ENCODE data around the gene CTBP1.

Gene CTBP1

GRCh38 chr4:1230971-1231636, 17.8 kb downstream of the CTBP1 start:
- Histone ChIP-seq H3K4me1 (ENCODE audit: control insufficient read depth, insufficient read depth, low read length) (peaks cover 23% of the 10 kb centered on the region), H3K9me3 (ENCODE audit: control insufficient read depth in 2 of 2, low read length in 2 of 2) (no peaks in the 10 kb centered on the region), H3K27ac (ENCODE audit: low read length) (no peak overlapping the region), H3K36me3 (ENCODE audit: control insufficient read depth in 2 of 2, insufficient read depth in 2 of 2, low read length in 2 of 2) (peaks cover 29 to 56% of the 10 kb centered on the region in 2 donors), H3K27me3 (ENCODE audit: control insufficient read depth in 1 of 2, insufficient read depth in 2 of 2, low read length in 2 of 2) (no peaks in the 10 kb centered on the region), H3K9ac (ENCODE audit: low read length in 2 of 2) (no peak overlapping the region), H3K4me3 (ENCODE audit: low read length in 2 of 2) (no peak overlapping the region)

DNA sequence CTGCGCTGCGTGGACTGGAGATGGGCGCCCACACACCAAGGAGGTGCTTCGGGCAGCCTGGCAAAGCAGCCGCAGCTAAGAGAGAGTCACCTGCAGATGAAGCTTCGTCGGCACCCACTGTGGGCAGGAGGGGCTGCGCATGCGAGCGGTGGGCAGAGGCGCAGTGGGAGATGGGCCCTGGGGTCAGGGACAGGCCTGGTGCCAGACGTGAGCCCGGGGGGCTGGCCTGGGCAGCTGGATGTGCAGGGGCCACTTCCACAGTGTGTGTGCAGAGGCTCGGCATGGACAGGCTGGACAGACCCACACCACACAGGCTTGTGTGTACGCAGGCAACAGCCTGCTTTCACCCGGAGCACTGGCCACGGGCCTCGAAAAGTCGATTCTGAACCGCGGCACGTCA, 18.6 kb downstream of the CTBP1 start:
- Histone ChIP-seq H3K9ac (ENCODE audit: low read length in 2 of 2) (no peak overlapping the region), H3K36me3 (ENCODE audit: control insufficient read depth in 2 of 2, insufficient read depth in 2 of 2, low read length in 2 of 2) (peaks cover 30 to 52% of the 10 kb centered on the region in 2 donors), H3K4me3 (ENCODE audit: low read length in 2 of 2) (no peak overlapping the region), H3K9me3 (ENCODE audit: control insufficient read depth in 2 of 2, low read length in 2 of 2) (no peaks in the 10 kb centered on the region), H3K27me3 (ENCODE audit: control insufficient read depth in 1 of 2, insufficient read depth in 2 of 2, low read length in 2 of 2) (no peaks in the 10 kb centered on the region), H3K4me1 (ENCODE audit: control insufficient read depth, insufficient read depth, low read length) (peaks cover 25% of the 10 kb centered on the region), H3K27ac (ENCODE audit: low read length) (no peak overlapping the region)

- no peak overlapping the region for H3K4me3 ChIP-seq (ENCODE audit: low read length in 2 of 2)
- no peaks in the 10 kb centered on the region for H3K9me3 ChIP-seq (ENCODE audit: control insufficient read depth in 2 of 2, low read length in 2 of 2)
- no peak overlapping the region for H3K27ac ChIP-seq (ENCODE audit: low read length)
- peaks cover 16% of the 10 kb centered on the region for H3K4me1 ChIP-seq (ENCODE audit: control insufficient read depth, insufficient read depth, low read length)
- no peak overlapping the region for H3K9ac ChIP-seq (ENCODE audit: low read length in 2 of 2)
- H3K27me3 ChIP-seq (ENCODE audit: control insufficient read depth in 1 of 2, insufficient read depth in 2 of 2, low read length in 2 of 2): no peaks in the 10 kb centered on the region
- H3K36me3 ChIP-seq (ENCODE audit: control insufficient read depth in 2 of 2, insufficient read depth in 2 of 2, low read length in 2 of 2): peaks cover 33 to 56% of the 10 kb centered on the region in 2 donors
These were observed 19.6 kb downstream of the CTBP1 start for GRCh38 chr4:1229117-1229849.

- H3K9me3 ChIP-seq (ENCODE audit: control insufficient read depth in 2 of 2, low read length in 2 of 2): no peaks in the 10 kb centered on the region
- no peak overlapping the region for H3K9ac ChIP-seq (ENCODE audit: low read length in 2 of 2)
- no peaks in the 10 kb centered on the region for H3K27me3 ChIP-seq (ENCODE audit: control insufficient read depth in 1 of 2, insufficient read depth in 2 of 2, low read length in 2 of 2)
- H3K4me3 ChIP-seq (ENCODE audit: low read length in 2 of 2): no peak overlapping the region
- H3K36me3 ChIP-seq (ENCODE audit: control insufficient read depth in 2 of 2, insufficient read depth in 2 of 2, low read length in 2 of 2): peaks cover 40 to 57% of the 10 kb centered on the region in 2 donors
- peaks cover 9% of the 10 kb centered on the region for H3K4me1 ChIP-seq (ENCODE audit: control insufficient read depth, insufficient read depth, low read length)
- H3K27ac ChIP-seq (ENCODE audit: low read length): no peak overlapping the region
These were observed 21.1 kb downstream of the CTBP1 start for GRCh38 chr4:1227816-1228215.

- no peaks in the 10 kb centered on the region for H3K27me3 ChIP-seq (ENCODE audit: control insufficient read depth in 1 of 2, insufficient read depth in 2 of 2, low read length in 2 of 2)
- no peaks in the 10 kb centered on the region for H3K9me3 ChIP-seq (ENCODE audit: control insufficient read depth in 2 of 2, low read length in 2 of 2)
- no peak overlapping the region for H3K27ac ChIP-seq (ENCODE audit: low read length)
- peaks cover 5% of the 10 kb centered on the region for H3K4me1 ChIP-seq (ENCODE audit: control insufficient read depth, insufficient read depth, low read length)
- no peak overlapping the region for H3K4me3 ChIP-seq (ENCODE audit: low read length in 2 of 2)
- peaks cover 40 to 55% of the 10 kb centered on the region in 2 donors for H3K36me3 ChIP-seq (ENCODE audit: control insufficient read depth in 2 of 2, insufficient read depth in 2 of 2, low read length in 2 of 2)
- H3K9ac ChIP-seq (ENCODE audit: low read length in 2 of 2): no peak overlapping the region
These were observed 22.3 kb downstream of the CTBP1 start for GRCh38 chr4:1226598-1226997.

DNA sequence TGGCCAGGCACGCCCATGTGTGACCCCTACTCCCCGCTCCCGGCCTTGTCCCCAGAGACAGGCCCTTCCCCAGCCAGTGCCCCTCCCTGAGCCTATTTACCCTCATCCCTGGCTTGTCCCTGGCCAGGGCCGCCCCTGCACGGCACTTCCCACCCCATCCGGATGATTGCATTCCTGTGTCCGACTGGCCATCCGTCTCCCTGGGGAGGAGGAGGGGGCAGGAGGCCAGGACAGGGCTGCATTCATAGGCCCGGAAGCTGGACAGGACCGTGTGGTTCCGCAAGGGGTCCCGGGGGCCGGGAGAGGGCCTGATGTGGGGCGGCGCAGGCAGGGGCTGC, 22.8 kb downstream of the CTBP1 start:
- H3K36me3 ChIP-seq (ENCODE audit: control insufficient read depth in 2 of 2, insufficient read depth in 2 of 2, low read length in 2 of 2): peaks cover 40 to 56% of the 10 kb centered on the region in 2 donors
- no peak overlapping the region for H3K27ac ChIP-seq (ENCODE audit: low read length)
- no peak overlapping the region for H3K4me3 ChIP-seq (ENCODE audit: low read length in 2 of 2)
- no peak overlapping the region for H3K9ac ChIP-seq (ENCODE audit: low read length in 2 of 2)
- H3K9me3 ChIP-seq (ENCODE audit: control insufficient read depth in 2 of 2, low read length in 2 of 2): no peaks in the 10 kb centered on the region
- peaks cover 5% of the 10 kb centered on the region for H3K4me1 ChIP-seq (ENCODE audit: control insufficient read depth, insufficient read depth, low read length)
- H3K27me3 ChIP-seq (ENCODE audit: control insufficient read depth in 1 of 2, insufficient read depth in 2 of 2, low read length in 2 of 2): no peaks in the 10 kb centered on the region

DNA sequence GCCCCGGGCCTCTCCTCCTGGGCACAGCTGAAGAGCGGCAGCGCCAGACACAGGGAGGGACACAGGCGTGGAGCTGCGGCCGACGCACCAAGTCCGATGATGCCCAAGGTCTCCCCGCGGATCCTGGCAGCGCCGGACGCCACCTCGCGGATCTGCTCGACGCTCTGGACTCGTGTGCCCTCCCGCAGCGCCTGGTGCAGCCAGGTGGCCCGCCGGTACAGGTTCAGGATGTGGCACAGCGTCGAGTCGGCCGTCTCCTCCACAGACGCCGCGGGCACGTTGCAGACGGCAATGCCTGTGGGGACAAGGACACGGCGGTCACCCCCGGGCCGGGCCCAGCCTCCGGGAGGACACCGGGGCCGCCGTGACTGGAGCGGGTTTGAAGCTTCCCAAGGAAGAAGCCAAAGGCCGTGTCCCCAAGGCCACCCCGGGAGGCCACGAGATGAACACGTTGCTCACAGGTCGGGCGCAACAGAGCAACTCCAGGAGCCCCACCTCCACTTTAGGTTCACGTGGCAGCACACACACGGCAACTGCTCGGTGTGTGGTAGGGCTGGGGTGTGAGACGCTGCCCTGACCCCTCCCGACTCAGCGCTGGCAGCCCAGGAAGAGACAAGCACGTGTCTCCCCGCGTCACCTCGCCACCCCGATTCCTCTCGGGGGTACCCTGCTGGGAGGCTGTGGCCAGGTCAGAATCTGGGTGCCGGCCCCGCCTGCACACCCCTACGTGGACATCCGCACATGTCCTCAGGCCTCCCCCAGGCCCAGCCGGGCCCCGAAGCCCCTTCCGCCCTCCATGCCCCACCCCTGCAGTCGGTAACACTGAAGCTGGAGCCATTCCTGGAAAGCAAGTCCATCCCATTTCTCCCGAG, 23.4 kb downstream of the CTBP1 start:
- Histone ChIP-seq H3K4me1 (ENCODE audit: control insufficient read depth, insufficient read depth, low read length) (peaks cover 5% of the 10 kb centered on the region), H3K9ac (ENCODE audit: low read length in 2 of 2) (no peak overlapping the region), H3K36me3 (ENCODE audit: control insufficient read depth in 2 of 2, insufficient read depth in 2 of 2, low read length in 2 of 2) (peaks cover 40 to 52% of the 10 kb centered on the region in 2 donors), H3K27me3 (ENCODE audit: control insufficient read depth in 1 of 2, insufficient read depth in 2 of 2, low read length in 2 of 2) (no peaks in the 10 kb centered on the region), H3K9me3 (ENCODE audit: control insufficient read depth in 2 of 2, low read length in 2 of 2) (no peaks in the 10 kb centered on the region), H3K4me3 (ENCODE audit: low read length in 2 of 2) (no peak overlapping the region), H3K27ac (ENCODE audit: low read length) (no peak overlapping the region)

DNA sequence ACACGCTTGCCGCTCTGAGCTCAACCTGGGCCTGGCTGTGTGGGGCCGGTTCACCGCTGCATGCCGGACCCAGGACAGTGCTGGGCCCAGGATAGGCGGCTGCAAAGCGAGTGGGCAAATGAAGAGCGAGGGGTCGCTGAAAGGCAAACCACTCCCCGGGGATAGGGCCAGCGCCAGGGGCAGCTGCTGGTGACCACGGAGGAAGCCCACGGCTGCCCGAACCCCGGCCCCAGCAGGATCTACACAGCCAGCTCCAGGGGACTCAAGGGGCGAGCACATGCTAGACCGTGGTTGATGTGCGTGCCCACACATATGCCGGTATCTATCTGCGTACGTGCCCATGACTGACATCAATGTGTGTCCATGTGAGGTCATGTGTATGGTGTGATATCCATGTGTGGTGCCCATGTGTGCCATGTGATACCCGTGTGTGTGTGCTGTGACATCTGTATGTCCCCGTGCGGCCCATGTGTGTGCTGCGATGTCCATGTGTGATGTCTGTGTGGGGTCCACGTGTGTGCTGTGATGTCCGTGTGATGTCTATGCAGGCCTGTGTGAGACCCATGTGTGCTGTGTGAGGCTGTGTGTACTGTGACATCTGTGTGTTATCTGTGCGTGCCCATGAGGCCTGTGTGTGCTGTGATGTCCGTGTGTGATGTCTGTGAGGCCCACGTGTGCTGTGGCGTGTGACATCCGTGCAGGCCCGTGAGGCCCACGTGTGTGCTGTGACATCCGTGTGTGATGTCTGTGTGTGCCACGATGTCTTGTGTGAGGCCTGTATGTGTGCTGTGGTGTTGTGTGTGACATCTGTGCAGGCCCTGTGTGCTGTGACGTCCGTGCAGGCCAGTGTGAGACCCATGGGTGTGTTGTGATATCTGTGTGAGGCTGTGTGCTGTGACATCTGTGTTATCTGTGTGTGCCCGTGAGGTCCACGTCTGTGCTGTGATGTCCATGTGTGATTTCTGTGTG, 24.8 kb downstream of the CTBP1 start:
- Histone ChIP-seq H3K9me3 (ENCODE audit: control insufficient read depth in 2 of 2, low read length in 2 of 2) (no peaks in the 10 kb centered on the region), H3K4me1 (ENCODE audit: control insufficient read depth, insufficient read depth, low read length) (peaks cover 5% of the 10 kb centered on the region), H3K9ac (ENCODE audit: low read length in 2 of 2) (no peak overlapping the region), H3K36me3 (ENCODE audit: control insufficient read depth in 2 of 2, insufficient read depth in 2 of 2, low read length in 2 of 2) (peaks cover 34 to 42% of the 10 kb centered on the region in 2 donors), H3K4me3 (ENCODE audit: low read length in 2 of 2) (no peak overlapping the region), H3K27ac (ENCODE audit: low read length) (no peak overlapping the region), H3K27me3 (ENCODE audit: control insufficient read depth in 1 of 2, insufficient read depth in 2 of 2, low read length in 2 of 2) (no peaks in the 10 kb centered on the region)

- peaks cover 5% of the 10 kb centered on the region for H3K4me1 ChIP-seq (ENCODE audit: control insufficient read depth, insufficient read depth, low read length)
- H3K27me3 ChIP-seq (ENCODE audit: control insufficient read depth in 1 of 2, insufficient read depth in 2 of 2, low read length in 2 of 2): no peaks in the 10 kb centered on the region
- no peak overlapping the region for H3K4me3 ChIP-seq (ENCODE audit: low read length in 2 of 2)
- H3K36me3 ChIP-seq (ENCODE audit: control insufficient read depth in 2 of 2, insufficient read depth in 2 of 2, low read length in 2 of 2): peaks cover 34 to 41% of the 10 kb centered on the region in 2 donors
- H3K9ac ChIP-seq (ENCODE audit: low read length in 2 of 2): no peak overlapping the region
- no peak overlapping the region for H3K27ac ChIP-seq (ENCODE audit: low read length)
- no peaks in the 10 kb centered on the region for H3K9me3 ChIP-seq (ENCODE audit: control insufficient read depth in 2 of 2, low read length in 2 of 2)
These were observed 25.8 kb downstream of the CTBP1 start for GRCh38 chr4:1222938-1223690.
